GM13976 (cell line): ENCODE data around the gene TPRG1L.

ENCODE experiments used
- DNase-seq: peaks from one replicate; pipeline ENCODE4 v3.0.0; 2012; ENCODE audit warnings: low spot score
- in situ Hi-C: fragments of 300-500 bp; cut with MboI; formaldehyde crosslinking; loops from one replicate; pipeline ENCODE4 v1.12.0; 2022; ENCODE audit warnings: low sequenced_read_pairs, mixed read lengths, inconsistent platforms; ENCODE audit not compliant: unreplicated experiment
- TF ChIP-seq, protein P1 (sequence below): IDR thresholded peaks from 2 replicates; pipeline ENCODE4 v1.5.1; 2012; ENCODE audit warnings: borderline replicate concordance, mild to moderate bottlenecking; ENCODE audit not compliant: insufficient read depth; ENCODE audit errors: extremely low read depth, missing control alignments, control extremely low read depth

TPRG1L gene

DNA sequence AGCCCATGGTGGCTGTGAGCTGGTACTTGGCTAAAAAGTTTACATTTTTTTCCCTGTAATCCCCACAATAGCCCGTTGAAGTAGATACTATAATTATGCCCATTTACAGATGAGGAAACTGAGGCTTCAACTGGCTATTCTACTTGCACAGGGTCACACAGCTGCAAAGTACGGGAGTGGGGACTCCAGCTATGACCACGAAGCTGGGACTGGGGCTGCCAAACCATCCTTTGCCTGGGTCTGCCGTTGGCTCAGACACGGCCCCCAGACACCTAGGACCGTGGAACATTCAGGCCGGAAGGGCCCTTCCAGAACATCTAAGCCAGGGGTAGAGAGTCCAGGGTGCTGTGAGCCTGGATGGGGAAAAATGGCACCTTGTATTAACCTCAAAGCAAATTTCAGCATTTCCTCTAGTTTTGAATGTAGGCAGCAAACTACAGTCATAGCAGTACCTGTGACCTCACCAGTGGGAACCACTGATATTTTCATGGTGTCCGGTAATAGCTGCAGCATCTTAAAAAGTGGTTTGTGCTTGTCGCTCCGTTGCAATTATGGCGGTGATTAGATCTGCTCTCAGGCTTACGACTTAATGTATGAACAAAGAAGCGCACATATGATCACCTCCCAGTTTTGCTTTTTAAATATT is 31.8 kb downstream of the TPRG1L start:
- TF ChIP-seq, protein P1, sequence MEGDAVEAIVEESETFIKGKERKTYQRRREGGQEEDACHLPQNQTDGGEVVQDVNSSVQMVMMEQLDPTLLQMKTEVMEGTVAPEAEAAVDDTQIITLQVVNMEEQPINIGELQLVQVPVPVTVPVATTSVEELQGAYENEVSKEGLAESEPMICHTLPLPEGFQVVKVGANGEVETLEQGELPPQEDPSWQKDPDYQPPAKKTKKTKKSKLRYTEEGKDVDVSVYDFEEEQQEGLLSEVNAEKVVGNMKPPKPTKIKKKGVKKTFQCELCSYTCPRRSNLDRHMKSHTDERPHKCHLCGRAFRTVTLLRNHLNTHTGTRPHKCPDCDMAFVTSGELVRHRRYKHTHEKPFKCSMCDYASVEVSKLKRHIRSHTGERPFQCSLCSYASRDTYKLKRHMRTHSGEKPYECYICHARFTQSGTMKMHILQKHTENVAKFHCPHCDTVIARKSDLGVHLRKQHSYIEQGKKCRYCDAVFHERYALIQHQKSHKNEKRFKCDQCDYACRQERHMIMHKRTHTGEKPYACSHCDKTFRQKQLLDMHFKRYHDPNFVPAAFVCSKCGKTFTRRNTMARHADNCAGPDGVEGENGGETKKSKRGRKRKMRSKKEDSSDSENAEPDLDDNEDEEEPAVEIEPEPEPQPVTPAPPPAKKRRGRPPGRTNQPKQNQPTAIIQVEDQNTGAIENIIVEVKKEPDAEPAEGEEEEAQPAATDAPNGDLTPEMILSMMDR = no peak
- DNase-seq = peak; percentile 89
- in situ Hi-C loops = no loop called here

DNA sequence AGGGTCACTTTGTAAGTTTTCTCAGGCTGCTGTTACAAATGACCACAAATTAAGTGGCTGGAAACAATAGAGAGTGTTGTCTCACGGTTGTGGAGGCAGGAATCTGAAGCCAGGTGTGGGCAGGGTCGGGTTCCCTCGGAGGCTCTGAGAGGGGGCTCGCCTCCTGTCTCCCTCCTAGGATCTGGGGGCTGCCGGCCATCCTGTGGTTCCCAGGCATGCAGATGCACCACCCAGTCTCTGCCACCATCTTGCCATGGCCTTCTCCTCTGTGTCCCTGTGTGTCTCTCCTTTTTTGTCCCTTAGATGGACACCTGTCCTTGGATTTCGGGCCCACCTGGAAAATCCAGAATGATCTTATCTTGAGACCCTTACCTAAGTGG is 32.3 kb downstream of the TPRG1L start:
- TF ChIP-seq, protein P1 = no peak
- DNase-seq = no peak
- in situ Hi-C loops = no loop called here

DNA sequence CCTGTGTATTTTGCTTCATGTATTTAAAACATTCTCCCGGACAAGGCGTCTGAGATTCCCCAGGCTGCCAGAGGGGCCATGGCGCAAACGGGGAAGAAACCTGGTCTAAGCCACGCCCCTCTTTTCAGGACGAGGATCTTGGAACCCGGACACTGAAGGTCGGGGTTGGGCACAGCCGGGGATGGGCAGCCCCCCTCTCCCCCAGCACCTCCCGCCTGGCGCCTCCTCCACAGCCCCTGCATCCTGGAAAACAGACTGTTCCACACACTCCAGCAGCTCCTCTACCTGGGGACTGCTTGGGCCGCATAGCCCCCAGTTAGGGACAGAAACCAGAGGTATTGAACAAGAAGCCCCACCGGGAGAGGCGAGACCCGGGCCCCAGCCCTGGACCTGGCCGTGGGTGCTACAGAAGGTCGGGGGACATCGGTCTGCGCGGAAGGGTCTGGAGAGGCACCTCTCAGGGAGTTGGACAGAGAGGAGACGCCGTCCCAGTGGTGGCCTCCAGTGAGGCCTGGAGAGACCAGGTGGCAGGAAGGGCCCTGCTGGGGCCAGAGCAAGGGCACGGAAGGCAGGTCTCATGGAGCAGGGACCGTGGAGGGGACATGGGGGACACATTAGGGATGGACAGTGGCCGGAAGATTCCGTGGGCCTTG is 32.9 kb downstream of the TPRG1L start:
- in situ Hi-C loops = no loop called here
- DNase-seq = no peak
- TF ChIP-seq, protein P1 = no peak

DNA sequence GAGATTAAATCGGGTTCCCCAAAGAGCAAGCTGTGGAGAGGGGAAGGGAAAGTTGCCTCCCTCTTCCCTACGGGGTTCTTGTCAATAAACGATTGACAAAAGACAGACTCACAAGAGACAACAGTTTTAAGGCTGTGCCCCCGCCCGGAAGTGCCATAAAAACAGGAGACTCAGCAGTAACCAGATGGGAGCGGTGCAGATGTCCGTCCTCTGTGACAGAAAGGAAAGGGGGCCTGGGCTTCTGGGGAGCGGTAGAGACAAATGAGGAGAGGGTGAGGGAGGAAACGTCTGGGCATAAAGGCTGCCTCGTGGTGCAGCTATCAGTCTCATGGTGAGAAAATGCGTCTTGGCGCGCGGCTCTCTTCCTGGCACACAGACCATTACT is 33.4 kb downstream of the TPRG1L start:
- TF ChIP-seq, protein P1 = no peak
- DNase-seq = no peak
- in situ Hi-C loops = no loop called here

DNA sequence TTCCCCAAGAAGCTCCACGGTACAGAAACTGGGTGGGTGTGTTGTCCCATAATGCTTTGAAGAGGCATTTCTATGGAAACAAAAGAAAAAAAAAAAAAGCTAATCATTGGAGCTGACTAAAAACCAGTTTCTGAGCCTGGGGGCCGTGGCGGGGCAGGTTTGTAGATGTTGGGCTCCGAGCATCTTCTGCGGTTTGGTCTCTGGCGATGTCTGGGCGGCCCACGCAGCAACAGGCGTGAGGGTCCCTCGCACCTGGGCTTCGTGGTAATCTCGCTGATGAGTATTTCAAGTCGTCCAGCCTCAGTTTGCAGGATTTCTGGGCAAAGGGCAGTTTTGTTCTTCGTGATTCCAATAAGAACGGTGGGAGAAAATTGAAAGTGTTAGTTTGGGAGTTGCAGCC is 34.3 kb downstream of the TPRG1L start:
- TF ChIP-seq, protein P1 = no peak
- DNase-seq = no peak
- in situ Hi-C loops = no loop called here

DNA sequence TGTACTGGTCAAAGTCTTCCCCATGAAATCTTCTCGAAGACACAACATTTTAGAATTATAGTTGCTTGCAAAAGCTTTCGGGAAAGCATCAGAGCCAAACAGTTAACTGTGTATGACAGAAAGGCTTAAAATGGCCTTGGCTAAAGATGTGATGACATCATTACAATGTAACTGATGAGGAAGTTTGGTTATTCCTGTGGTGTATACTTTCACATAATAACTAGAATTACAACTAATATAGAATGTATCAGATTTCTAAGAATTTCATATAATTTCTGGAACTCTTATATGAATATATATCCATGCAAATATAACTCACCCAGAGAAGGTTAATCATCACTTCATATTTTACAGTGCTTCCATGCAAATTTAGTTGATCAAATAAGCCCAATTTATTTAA is 35.9 kb downstream of the TPRG1L start:
- TF ChIP-seq, protein P1 = no peak
- DNase-seq = no peak
- in situ Hi-C loops = no loop called here

DNA sequence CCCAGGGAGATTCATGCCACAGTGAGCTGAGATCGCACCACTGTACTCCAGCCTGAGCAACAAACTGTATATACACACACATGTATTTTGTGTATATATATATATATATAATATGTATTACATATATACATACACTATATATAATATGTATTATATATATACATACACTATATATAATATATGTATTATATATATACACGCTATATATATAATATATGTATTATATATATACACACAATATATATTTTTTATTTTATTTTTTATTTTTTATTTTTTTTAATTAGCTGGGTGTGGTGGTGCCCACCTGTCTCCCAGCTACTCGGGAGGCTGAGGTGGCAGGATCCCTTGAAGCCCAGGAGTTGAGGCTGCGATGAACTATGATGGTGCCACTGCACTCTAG is 36.8 kb downstream of the TPRG1L start:
- TF ChIP-seq, protein P1 = no peak
- in situ Hi-C loops = no loop called here
- DNase-seq = no peak
